ENCODE data around the gene PDE7B. TPM values are rescaled to one million over a fixed set of nuclear protein-coding genes. Genes with fewer than 3 reads are reported as not detected.
"Not testable (repeated sequence)": the region's sequence is repeated elsewhere in the genome, so short reads cannot be mapped to it uniquely, and the experiment has no call there.

Gene PDE7B
- total RNA-seq, 1 donor from 2014 or later: 18.7 TPM

GRCh38 chr6:136103763-136104311 lies 252.3 kb downstream of the PDE7B start:
- DNase-seq (ENCODE audit: missing footprints) (peak; percentile 72), ATAC-seq (peak; percentile 98)
- intact Hi-C loops (cut with DNase I): loop anchor here (2.0 kb wide), 3 partner anchors 29 to 65 kb away; no protein-coding TSS in a partner anchor

GRCh38 chr6:136104556-136104955 lies 253.1 kb downstream of the PDE7B start:
- no peak for ATAC-seq
- DNase-seq (ENCODE audit: missing footprints): no peak
- intact Hi-C loops (cut with DNase I): loop anchor here (2.0 kb wide), 2 partner anchors 54 to 66 kb away; no protein-coding TSS in a partner anchor

- ATAC-seq; DNase-seq (ENCODE audit: missing footprints): not testable (repeated sequence)
- intact Hi-C loops (cut with DNase I): loop anchor here (2.0 kb wide), 2 partner anchors 53 to 67 kb away; no protein-coding TSS in a partner anchor
These were observed 254.3 kb downstream of the PDE7B start for GRCh38 chr6:136105797-136106196.

GRCh38 chr6:136108361-136108945 lies 257.0 kb downstream of the PDE7B start:
- DNase-seq (ENCODE audit: missing footprints): no peak
- intact Hi-C loops (cut with DNase I): no loop called here
- ATAC-seq: no peak

- intact Hi-C loops (cut with DNase I): no loop called here
- no peak for DNase-seq (ENCODE audit: missing footprints)
- no peak for ATAC-seq
These were observed 260.3 kb downstream of the PDE7B start for GRCh38 chr6:136111831-136112230.

- ATAC-seq (no peak), DNase-seq (ENCODE audit: missing footprints) (no peak)
- intact Hi-C loops (cut with DNase I): no loop called here
These were observed 260.8 kb downstream of the PDE7B start for GRCh38 chr6:136112262-136112661.

GRCh38 chr6:136113736-136114173 lies 262.3 kb downstream of the PDE7B start:
- intact Hi-C loops (cut with DNase I): no loop called here

GRCh38 chr6:136114661-136115060 lies 263.2 kb downstream of the PDE7B start:
- no peak for DNase-seq (ENCODE audit: missing footprints)
- ATAC-seq: no peak
- intact Hi-C loops (cut with DNase I): no loop called here

More at GRCh38 chr6:136113736-136114173, 262.3 kb downstream of the PDE7B start:
- DNase-seq (ENCODE audit: missing footprints) (no peak), ATAC-seq (peak; percentile 91)

GRCh38 chr6:136115941-136116340 lies 264.4 kb downstream of the PDE7B start:
- intact Hi-C loops (cut with DNase I): no loop called here
- ATAC-seq: no peak
- no peak for DNase-seq (ENCODE audit: missing footprints)

GRCh38 chr6:136117081-136117480 lies 265.6 kb downstream of the PDE7B start:
- ATAC-seq (no peak), DNase-seq (ENCODE audit: missing footprints) (no peak)
- intact Hi-C loops (cut with DNase I): no loop called here

- intact Hi-C loops (cut with DNase I): loop anchor here (2.0 kb wide), 1 partner anchor 14 kb away; no protein-coding TSS in a partner anchor
- ATAC-seq: no peak
- no peak for DNase-seq (ENCODE audit: missing footprints)
These were observed 267.3 kb downstream of the PDE7B start for GRCh38 chr6:136118787-136119186.

GRCh38 chr6:136123468-136123867 lies 272.0 kb downstream of the PDE7B start:
- intact Hi-C loops (cut with DNase I): no loop called here
- ATAC-seq: no peak

GRCh38 chr6:136125585-136125984 lies 274.1 kb downstream of the PDE7B start:
- DNase-seq (ENCODE audit: missing footprints) (no peak), ATAC-seq (no peak)
- intact Hi-C loops (cut with DNase I): no loop called here

More at GRCh38 chr6:136123468-136123867, 272.0 kb downstream of the PDE7B start:
- DNase-seq (ENCODE audit: missing footprints): no peak

- intact Hi-C loops (cut with DNase I): no loop called here
- ATAC-seq: peak; percentile 56
- DNase-seq (ENCODE audit: missing footprints): no peak
These were observed 276.4 kb downstream of the PDE7B start for GRCh38 chr6:136127873-136128272.

GRCh38 chr6:136129365-136129764 lies 277.9 kb downstream of the PDE7B start:
- peak; percentile 41 for ATAC-seq
- no peak for DNase-seq (ENCODE audit: missing footprints)
- intact Hi-C loops (cut with DNase I): no loop called here

GRCh38 chr6:136134268-136134667 lies 282.8 kb downstream of the PDE7B start:
- DNase-seq (ENCODE audit: missing footprints): no peak
- no peak for ATAC-seq
- intact Hi-C loops (cut with DNase I): no loop called here

GRCh38 chr6:136134751-136135150 lies 283.2 kb downstream of the PDE7B start:
- ATAC-seq (no peak), DNase-seq (ENCODE audit: missing footprints) (no peak)
- intact Hi-C loops (cut with DNase I): no loop called here

- DNase-seq (ENCODE audit: missing footprints) (no peak), ATAC-seq (no peak)
- intact Hi-C loops (cut with DNase I): no loop called here
These were observed 284.8 kb downstream of the PDE7B start for GRCh38 chr6:136136274-136136673.

GRCh38 chr6:136137008-136137692 lies 285.6 kb downstream of the PDE7B start:
- DNase-seq (ENCODE audit: missing footprints) (no peak), ATAC-seq (peak; percentile 95)
- intact Hi-C loops (cut with DNase I): no loop called here

Measured in Right ventricle myocardium inferior (tissue), 1 donor.